ENCODE measurements around the gene GPR65.
"Not testable (repeated sequence)": the region's sequence is repeated elsewhere in the genome, so short reads cannot be mapped to it uniquely, and the experiment has no call there.

GPR65 gene

GRCh38 chr14:88004506-88005036, 364 bp upstream of the GPR65 start:
- DNase-seq (ENCODE audit: low read depth) = no peak

GRCh38 chr14:88005978-88006851, 1.3 kb downstream of the GPR65 start:
- peak; percentile 30 for DNase-seq (ENCODE audit: low read depth)

- DNase-seq (ENCODE audit: low read depth) = no peak
Measured at GRCh38 chr14:88007608-88008007, 2.7 kb downstream of the GPR65 start.

- DNase-seq (ENCODE audit: low read depth) = no peak
Measured at GRCh38 chr14:88008039-88008742, 3.3 kb downstream of the GPR65 start.

GRCh38 chr14:88009486-88009885, 4.6 kb downstream of the GPR65 start:
- no peak for DNase-seq (ENCODE audit: low read depth)

GRCh38 chr14:88010331-88010730, 5.4 kb downstream of the GPR65 start:
- DNase-seq (ENCODE audit: low read depth) = no peak

GRCh38 chr14:88012495-88012894, 7.6 kb downstream of the GPR65 start:
- no peak for DNase-seq (ENCODE audit: low read depth)

GRCh38 chr14:88013750-88014349, 8.9 kb downstream of the GPR65 start:
- DNase-seq (ENCODE audit: low read depth) = peak; percentile 9

- no peak for DNase-seq (ENCODE audit: low read depth)
Measured at GRCh38 chr14:88016768-88017167, 11.8 kb downstream of the GPR65 start.

GRCh38 chr14:88017535-88017934, 12.6 kb downstream of the GPR65 start:
- DNase-seq (ENCODE audit: low read depth) = no peak

GRCh38 chr14:88023658-88024187, 18.8 kb downstream of the GPR65 start:
- no peak for DNase-seq (ENCODE audit: low read depth)

GRCh38 chr14:88024252-88025086, 19.5 kb downstream of the GPR65 start:
- DNase-seq (ENCODE audit: low read depth) = not testable (repeated sequence)

GRCh38 chr14:88025313-88025712, 20.4 kb downstream of the GPR65 start:
- DNase-seq (ENCODE audit: low read depth) = no peak

- no peak for DNase-seq (ENCODE audit: low read depth)
Measured at GRCh38 chr14:88026890-88027289, 22.0 kb downstream of the GPR65 start.

GRCh38 chr14:88029500-88029899, 24.6 kb downstream of the GPR65 start:
- no peak for DNase-seq (ENCODE audit: low read depth)

- DNase-seq (ENCODE audit: low read depth) = no peak
Measured at GRCh38 chr14:88030079-88030478, 25.1 kb downstream of the GPR65 start.

GRCh38 chr14:88030892-88031291, 26.0 kb downstream of the GPR65 start:
- DNase-seq (ENCODE audit: low read depth) = no peak

GRCh38 chr14:88032373-88032772, 27.4 kb downstream of the GPR65 start:
- DNase-seq (ENCODE audit: low read depth) = no peak

- no peak for DNase-seq (ENCODE audit: low read depth)
Measured at GRCh38 chr14:88034076-88034475, 29.1 kb downstream of the GPR65 start.

GRCh38 chr14:88036422-88036821, 31.5 kb downstream of the GPR65 start:
- DNase-seq (ENCODE audit: low read depth) = no peak

GRCh38 chr14:88037325-88037724, 32.4 kb downstream of the GPR65 start:
- no peak for DNase-seq (ENCODE audit: low read depth)

All from activated T-cell treated with anti-CD3 and anti-CD28 coated beads for 1 hour (primary cell).